ELF-1 (cell line): ENCODE data around the gene COQ3.

Experiments
- DNase-seq: peaks from one replicate; pipeline ENCODE4 v3.0.0-alpha.2; 2016; ENCODE audit warnings: low read depth, low spot score

COQ3 gene

GRCh38 chr6:99393698-99394531 is at the start of gene COQ3:
Gene COQ3 (minus strand): TSS chr6:99394195. CDS start chr6:99394179, 16 bp downstream.
- DNase-seq = peak; percentile 97

GRCh38 chr6:99434702-99435530 is 40.9 kb upstream of the COQ3 start:
- no peak for DNase-seq

- DNase-seq = no peak
These were observed 38.9 kb upstream of the COQ3 start for GRCh38 chr6:99432877-99433276.

- DNase-seq = no peak
These were observed 37.9 kb upstream of the COQ3 start for GRCh38 chr6:99431901-99432300.

- no peak for DNase-seq
These were observed 34.0 kb upstream of the COQ3 start for GRCh38 chr6:99427988-99428387.

GRCh38 chr6:99426451-99426757 is 32.4 kb upstream of the COQ3 start:
- no peak for DNase-seq

- DNase-seq = peak; percentile 97
These were observed 31.9 kb upstream of the COQ3 start for GRCh38 chr6:99425647-99426450.

- peak; percentile 98 for DNase-seq
These were observed 31.0 kb upstream of the COQ3 start, which contains the start of gene PNISR for GRCh38 chr6:99424761-99425646. Gene PNISR (minus strand): TSS chr6:99425308. CDS start chr6:99414659, 10,649 bp downstream.

GRCh38 chr6:99424022-99424421 is 30.0 kb upstream of the COQ3 start:
- no peak for DNase-seq

GRCh38 chr6:99422912-99423311 is 28.9 kb upstream of the COQ3 start:
- DNase-seq = no peak

GRCh38 chr6:99416892-99417767 is 23.1 kb upstream of the COQ3 start:
- no peak for DNase-seq

- no peak for DNase-seq
These were observed 22.2 kb upstream of the COQ3 start for GRCh38 chr6:99416226-99416625.

GRCh38 chr6:99415446-99415845 is 21.5 kb upstream of the COQ3 start:
- DNase-seq = no peak

GRCh38 chr6:99412065-99412464 is 18.1 kb upstream of the COQ3 start:
- DNase-seq = no peak

GRCh38 chr6:99409672-99410071 is 15.7 kb upstream of the COQ3 start:
- DNase-seq = no peak

GRCh38 chr6:99407076-99407475 is 13.1 kb upstream of the COQ3 start:
- DNase-seq = no peak

GRCh38 chr6:99402448-99402847 is 8.5 kb upstream of the COQ3 start:
- DNase-seq = no peak

GRCh38 chr6:99397287-99397686 is 3.3 kb upstream of the COQ3 start:
- DNase-seq = no peak

- no peak for DNase-seq
These were observed 663 bp downstream of the COQ3 start for GRCh38 chr6:99393366-99393697.

GRCh38 chr6:99390896-99391295 is 3.1 kb downstream of the COQ3 start:
- DNase-seq = no peak
